Progenitor cell of endocrine pancreas (in vitro differentiated cells): Measurements from ENCODE around the gene PSMA7. TPM values are rescaled to one million over a fixed set of nuclear protein-coding genes. Genes with fewer than 3 reads are reported as not detected.

Experiments used
- DNase-seq: peaks from one replicate; pipeline ENCODE4 v3.0.0; 2021; ENCODE audit warnings: low spot score; ENCODE audit not compliant: unreplicated experiment
- H3K27ac Mint-ChIP-seq: 2 replicates; pipeline ENCODE4 v1.8.0; 2021; ENCODE audit warnings: mild to moderate bottlenecking, moderate library complexity, mixed read lengths
- H3K27me3 Mint-ChIP-seq: 2 replicates; pipeline ENCODE4 v1.8.0; 2021; ENCODE audit warnings: mixed read lengths
- H3K36me3 Mint-ChIP-seq: 2 replicates; pipeline ENCODE4 v1.8.0; 2022; ENCODE audit warnings: mixed read lengths; ENCODE audit not compliant: insufficient read depth
- H3K4me1 Mint-ChIP-seq: 2 replicates; pipeline ENCODE4 v1.8.0; 2021; ENCODE audit warnings: low read depth, mixed read lengths
- H3K4me3 Mint-ChIP-seq: 2 replicates; pipeline ENCODE4 v1.8.0; 2021; ENCODE audit warnings: low read depth, mild to moderate bottlenecking, moderate library complexity, mixed read lengths
- H3K9me3 Mint-ChIP-seq: 2 replicates; pipeline ENCODE4 v1.8.0; 2021; ENCODE audit warnings: low read depth, mixed read lengths
- total RNA-seq: library from RNA; stranded (reverse); gene quantifications from 2 replicates; pipeline ENCODE4 v1.2.1, GENCODE V29; 2021
- TF ChIP-seq, protein P1 (sequence below): fragments of 200-600 bp; sonication (generic); IDR thresholded peaks from one replicate; pipeline ENCODE4 v1.5.0; 2021; ENCODE audit warnings: antibody characterized with exemption, mild to moderate bottlenecking; ENCODE audit not compliant: unreplicated experiment

The PSMA7 gene
- total RNA-seq, 1 donor from 2014 or later = 221 TPM

DNA sequence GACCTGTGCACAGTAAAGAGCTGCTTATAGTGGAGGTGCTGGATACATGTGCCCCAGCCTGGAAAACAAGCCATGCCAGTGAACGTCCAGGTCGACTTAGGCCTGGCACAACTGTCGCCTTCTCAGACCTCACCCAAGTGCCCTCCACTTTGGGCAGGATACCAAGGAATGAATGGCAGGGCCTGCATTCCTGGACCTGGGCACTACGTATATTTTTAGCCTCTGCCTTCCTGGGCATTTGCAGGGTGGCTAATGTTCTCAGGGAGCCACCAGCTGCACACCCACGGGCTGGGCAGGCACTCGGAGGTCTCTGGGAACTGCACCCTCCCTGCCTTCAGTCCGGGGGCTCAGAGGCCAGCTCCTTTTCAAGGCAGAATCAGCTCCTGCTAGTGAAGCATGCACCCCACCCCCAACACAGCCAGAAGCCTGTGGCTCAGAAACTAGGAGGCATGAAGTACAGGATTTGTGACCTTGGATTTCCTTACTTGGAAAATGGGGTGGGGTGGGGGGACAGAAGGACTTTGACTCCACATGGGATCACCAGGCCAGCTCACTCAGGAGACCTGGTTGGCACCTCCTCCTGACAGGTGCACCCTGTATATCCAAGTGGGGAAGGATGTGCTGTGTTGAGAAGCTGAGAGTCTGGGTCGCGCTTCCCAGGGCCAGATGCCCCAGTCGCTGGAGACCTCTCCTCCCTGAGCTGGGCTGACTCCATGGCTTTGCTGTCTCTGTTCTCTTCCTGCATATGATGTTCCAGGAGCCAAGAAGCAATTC, 23.4 kb downstream of the PSMA7 start:
- Mint-ChIP-seq H3K36me3 (peaks cover 6% of the 10 kb centered on the region), H3K4me1 (peaks cover 13% of the 10 kb centered on the region), H3K4me3 (peak overlapping the region; percentile 30), H3K9me3 (no peaks in the 10 kb centered on the region), H3K27ac (no peak overlapping the region), H3K27me3 (peaks cover 27% of the 10 kb centered on the region)
- TF ChIP-seq, protein P1, sequence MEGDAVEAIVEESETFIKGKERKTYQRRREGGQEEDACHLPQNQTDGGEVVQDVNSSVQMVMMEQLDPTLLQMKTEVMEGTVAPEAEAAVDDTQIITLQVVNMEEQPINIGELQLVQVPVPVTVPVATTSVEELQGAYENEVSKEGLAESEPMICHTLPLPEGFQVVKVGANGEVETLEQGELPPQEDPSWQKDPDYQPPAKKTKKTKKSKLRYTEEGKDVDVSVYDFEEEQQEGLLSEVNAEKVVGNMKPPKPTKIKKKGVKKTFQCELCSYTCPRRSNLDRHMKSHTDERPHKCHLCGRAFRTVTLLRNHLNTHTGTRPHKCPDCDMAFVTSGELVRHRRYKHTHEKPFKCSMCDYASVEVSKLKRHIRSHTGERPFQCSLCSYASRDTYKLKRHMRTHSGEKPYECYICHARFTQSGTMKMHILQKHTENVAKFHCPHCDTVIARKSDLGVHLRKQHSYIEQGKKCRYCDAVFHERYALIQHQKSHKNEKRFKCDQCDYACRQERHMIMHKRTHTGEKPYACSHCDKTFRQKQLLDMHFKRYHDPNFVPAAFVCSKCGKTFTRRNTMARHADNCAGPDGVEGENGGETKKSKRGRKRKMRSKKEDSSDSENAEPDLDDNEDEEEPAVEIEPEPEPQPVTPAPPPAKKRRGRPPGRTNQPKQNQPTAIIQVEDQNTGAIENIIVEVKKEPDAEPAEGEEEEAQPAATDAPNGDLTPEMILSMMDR = no peak
- no peak for DNase-seq

DNA sequence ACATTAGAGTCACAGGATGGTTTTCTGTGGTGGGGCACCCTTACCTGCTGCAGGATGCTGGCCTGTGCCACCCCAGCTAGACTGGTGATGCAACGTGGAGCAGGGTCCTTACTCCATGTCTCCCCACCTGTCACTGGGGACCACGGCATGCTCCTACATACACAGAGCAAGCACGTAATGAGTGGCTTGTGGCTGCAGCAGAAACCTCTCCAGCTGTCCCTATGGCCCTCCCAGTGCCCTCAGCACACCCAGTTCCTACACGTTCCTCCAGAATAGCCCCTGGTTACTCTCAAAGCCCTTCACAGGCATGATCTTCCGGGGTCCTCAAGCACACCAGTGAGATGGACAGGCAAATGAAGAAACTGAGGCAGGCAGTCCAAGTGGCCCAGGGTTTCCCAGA, 24.1 kb downstream of the PSMA7 start:
- Mint-ChIP-seq H3K4me3 (no peak overlapping the region), H3K27me3 (peaks cover 27% of the 10 kb centered on the region), H3K9me3 (no peaks in the 10 kb centered on the region), H3K27ac (peak overlapping the region; percentile 21), H3K36me3 (peaks cover under 1% of the 10 kb centered on the region), H3K4me1 (peaks cover 8% of the 10 kb centered on the region)
- TF ChIP-seq, protein P1 = no peak
- no peak for DNase-seq

DNA sequence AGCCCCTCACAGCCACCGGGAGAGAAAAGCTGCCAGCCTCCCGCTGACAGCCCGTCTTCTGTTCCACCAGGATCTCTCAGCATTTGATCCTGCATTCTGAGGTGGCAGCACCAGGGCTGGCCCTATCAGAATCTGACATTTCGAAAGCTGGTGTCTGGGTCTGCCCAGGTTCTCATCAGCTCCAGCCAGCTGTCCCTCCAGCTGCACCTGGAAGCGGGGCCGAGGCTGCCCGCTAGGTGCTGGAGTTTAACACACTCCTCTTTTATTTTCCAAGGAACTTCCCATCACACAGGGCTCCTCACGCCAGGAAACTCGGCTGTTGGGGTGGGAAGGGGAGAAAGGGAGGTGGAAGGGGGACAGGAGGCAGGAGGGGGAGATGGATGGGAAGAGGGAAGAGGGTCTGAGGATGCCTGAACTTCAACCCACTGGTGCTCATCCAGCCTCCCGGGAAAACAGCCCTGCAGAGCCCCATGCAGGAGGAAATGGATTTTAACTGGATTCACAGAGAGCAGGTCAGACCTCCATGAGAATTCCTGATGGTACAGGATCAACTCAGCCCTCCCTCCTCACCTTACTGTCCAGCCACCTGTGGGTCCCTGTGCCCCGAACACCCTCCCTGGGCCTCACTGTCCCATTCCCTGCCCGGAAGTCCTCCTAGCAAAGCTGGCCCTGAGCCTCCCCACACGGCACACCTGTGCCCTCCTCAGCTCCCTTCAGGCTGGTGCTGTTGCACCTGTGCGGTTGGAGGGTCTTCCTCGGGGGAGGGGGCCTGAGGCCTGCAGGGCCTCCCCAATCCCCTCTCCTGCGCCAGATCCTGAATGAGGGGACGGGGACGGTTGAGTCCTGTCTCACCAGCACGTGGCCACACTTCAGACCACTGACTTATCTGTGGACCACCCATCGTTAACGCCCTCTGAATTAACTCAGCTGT, 24.8 kb downstream of the PSMA7 start:
- no peak overlapping the region for H3K27ac Mint-ChIP-seq
- no peaks in the 10 kb centered on the region for H3K9me3 Mint-ChIP-seq
- peaks cover 1% of the 10 kb centered on the region for H3K4me1 Mint-ChIP-seq
- H3K27me3 Mint-ChIP-seq = peaks cover 27% of the 10 kb centered on the region
- no peak for DNase-seq
- H3K4me3 Mint-ChIP-seq = no peak overlapping the region
- H3K36me3 Mint-ChIP-seq = no peaks in the 10 kb centered on the region
- TF ChIP-seq, protein P1 = no peak

DNA sequence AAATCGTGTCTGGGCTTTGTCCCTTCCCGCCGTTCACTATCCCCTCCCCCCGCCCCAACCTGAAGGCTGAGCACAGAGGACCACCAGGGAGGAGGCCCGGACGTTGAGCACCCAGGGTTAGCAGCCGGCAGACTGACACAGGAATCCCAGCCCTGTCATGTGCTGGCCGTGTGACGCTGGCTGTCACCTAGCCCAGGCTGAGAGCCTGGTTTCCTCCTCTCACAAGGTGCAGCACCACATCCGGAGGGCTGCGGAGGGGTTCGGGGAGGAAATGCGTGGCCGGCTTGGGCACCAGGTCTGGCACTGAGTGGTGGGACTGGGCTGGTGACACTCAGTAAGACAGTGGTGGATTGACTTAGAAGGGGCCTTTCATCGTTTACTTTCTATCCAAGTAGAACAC, 25.5 kb downstream of the PSMA7 start:
- no peak overlapping the region for H3K4me3 Mint-ChIP-seq
- no peaks in the 10 kb centered on the region for H3K4me1 Mint-ChIP-seq
- H3K27ac Mint-ChIP-seq = no peak overlapping the region
- no peaks in the 10 kb centered on the region for H3K9me3 Mint-ChIP-seq
- H3K27me3 Mint-ChIP-seq = peaks cover 30% of the 10 kb centered on the region
- TF ChIP-seq, protein P1 = no peak
- H3K36me3 Mint-ChIP-seq = no peaks in the 10 kb centered on the region
- DNase-seq = no peak

DNA sequence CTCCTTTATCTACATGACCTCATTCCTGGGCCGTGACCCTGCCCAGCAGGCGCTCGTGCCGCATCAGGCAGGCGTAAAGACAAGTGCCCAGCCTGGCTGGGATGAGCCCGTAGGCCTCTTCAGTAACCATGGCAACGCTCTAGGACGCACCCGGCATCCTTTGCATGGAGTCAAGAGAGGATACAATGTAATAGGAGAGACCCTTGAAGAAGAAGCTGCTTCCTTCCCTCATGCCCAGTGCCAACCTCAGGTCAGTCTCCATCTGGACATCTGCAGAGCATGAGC, 25.9 kb downstream of the PSMA7 start:
- DNase-seq = no peak
- TF ChIP-seq, protein P1 = no peak
- peaks cover 30% of the 10 kb centered on the region for H3K27me3 Mint-ChIP-seq
- no peaks in the 10 kb centered on the region for H3K4me1 Mint-ChIP-seq
- no peak overlapping the region for H3K27ac Mint-ChIP-seq
- H3K4me3 Mint-ChIP-seq = no peak overlapping the region
- no peaks in the 10 kb centered on the region for H3K36me3 Mint-ChIP-seq
- no peaks in the 10 kb centered on the region for H3K9me3 Mint-ChIP-seq
